ENCODE data around the gene TSPAN18.

TSPAN18 gene

DNA sequence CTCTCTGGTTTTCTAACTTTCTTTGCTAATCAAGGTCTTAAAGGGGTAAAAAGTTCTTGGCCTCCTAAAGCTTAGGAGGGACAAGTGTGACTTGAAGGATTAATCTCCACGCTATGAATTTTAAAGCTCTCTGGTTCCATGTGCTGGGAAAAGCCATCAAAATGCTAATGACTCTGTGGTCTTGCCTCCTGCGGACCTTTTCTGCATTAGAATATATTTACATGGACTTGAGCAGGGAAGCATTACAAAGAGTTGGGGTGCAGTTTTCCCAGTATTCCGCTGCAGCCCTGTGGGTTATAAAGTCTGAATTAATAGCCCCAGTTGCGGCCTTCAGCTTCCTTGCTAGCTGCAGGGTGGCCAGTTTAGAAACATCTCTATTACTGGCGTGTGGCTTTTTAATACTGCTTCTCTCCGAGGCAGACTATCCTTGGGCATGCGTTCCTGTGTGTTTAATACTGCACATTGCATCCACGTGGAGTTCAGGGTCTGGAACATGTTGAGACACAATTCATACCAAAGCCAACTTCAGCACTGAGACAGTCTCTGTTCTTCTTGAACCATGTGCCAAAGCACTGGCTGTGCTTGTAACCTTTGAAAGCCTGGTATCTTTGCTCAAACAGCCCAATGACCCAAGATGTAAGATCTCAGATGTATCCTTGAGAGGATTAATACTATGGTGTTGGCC lies 27.3 kb downstream of the TSPAN18 start:
- Histone ChIP-seq H3K9me3 (ENCODE audit: low read length) (no peaks in the 10 kb centered on the region), H2AFZ (ENCODE audit: low read length) (no peak overlapping the region), H3K4me2 (ENCODE audit: low read length) (no peak overlapping the region), H3K36me3 (ENCODE audit: insufficient read depth, low read length) (no peaks in the 10 kb centered on the region), H3F3A (ENCODE audit: insufficient read depth, low read length) (no peaks in the 10 kb centered on the region), H3K4me1 (ENCODE audit: insufficient read depth, low read length, severe bottlenecking) (no peaks in the 10 kb centered on the region), H4K20me1 (ENCODE audit: insufficient read depth, low read length) (no peaks in the 10 kb centered on the region), H3K27me3 (ENCODE audit: insufficient read depth, low read length) (no peaks in the 10 kb centered on the region; the same call in 1 of the 2 replicates), H3K79me2 (ENCODE audit: insufficient read depth, low read length) (no peaks in the 10 kb centered on the region), H3K9me2 (ENCODE audit: low read depth, low read length) (no peaks in the 10 kb centered on the region), H3K9ac (ENCODE audit: low read length) (no peak overlapping the region), H3K27ac (ENCODE audit: low read depth, low read length, poor library complexity, severe bottlenecking) (no peak overlapping the region), H3K4me3 (ENCODE audit: low read depth, low read length, poor library complexity, severe bottlenecking) (no peak overlapping the region)
- no peak for TF ChIP-seq EZH2 (IDR thresholded peaks at IDR 0.05; ENCODE audit: borderline replicate concordance, low read length)
- TF ChIP-seq, protein P1, sequence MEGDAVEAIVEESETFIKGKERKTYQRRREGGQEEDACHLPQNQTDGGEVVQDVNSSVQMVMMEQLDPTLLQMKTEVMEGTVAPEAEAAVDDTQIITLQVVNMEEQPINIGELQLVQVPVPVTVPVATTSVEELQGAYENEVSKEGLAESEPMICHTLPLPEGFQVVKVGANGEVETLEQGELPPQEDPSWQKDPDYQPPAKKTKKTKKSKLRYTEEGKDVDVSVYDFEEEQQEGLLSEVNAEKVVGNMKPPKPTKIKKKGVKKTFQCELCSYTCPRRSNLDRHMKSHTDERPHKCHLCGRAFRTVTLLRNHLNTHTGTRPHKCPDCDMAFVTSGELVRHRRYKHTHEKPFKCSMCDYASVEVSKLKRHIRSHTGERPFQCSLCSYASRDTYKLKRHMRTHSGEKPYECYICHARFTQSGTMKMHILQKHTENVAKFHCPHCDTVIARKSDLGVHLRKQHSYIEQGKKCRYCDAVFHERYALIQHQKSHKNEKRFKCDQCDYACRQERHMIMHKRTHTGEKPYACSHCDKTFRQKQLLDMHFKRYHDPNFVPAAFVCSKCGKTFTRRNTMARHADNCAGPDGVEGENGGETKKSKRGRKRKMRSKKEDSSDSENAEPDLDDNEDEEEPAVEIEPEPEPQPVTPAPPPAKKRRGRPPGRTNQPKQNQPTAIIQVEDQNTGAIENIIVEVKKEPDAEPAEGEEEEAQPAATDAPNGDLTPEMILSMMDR (IDR thresholded peaks at IDR 0.05; ENCODE audit: low read length) = no peak

GRCh38 chr11:44754876-44755555 lies 28.3 kb downstream of the TSPAN18 start:
- no peak overlapping the region for H3K4me3 ChIP-seq (ENCODE audit: low read depth, low read length, poor library complexity, severe bottlenecking)
- H3K4me2 ChIP-seq (ENCODE audit: low read length) = no peak overlapping the region
- H3K79me2 ChIP-seq (ENCODE audit: insufficient read depth, low read length) = no peaks in the 10 kb centered on the region
- no peaks in the 10 kb centered on the region for H3F3A ChIP-seq (ENCODE audit: insufficient read depth, low read length)
- TF ChIP-seq, protein P1 (IDR thresholded peaks at IDR 0.05; ENCODE audit: low read length) = no peak
- TF ChIP-seq EZH2 (IDR thresholded peaks at IDR 0.05; ENCODE audit: borderline replicate concordance, low read length) = no peak
- H3K9me3 ChIP-seq (ENCODE audit: low read length) = no peaks in the 10 kb centered on the region
- no peak overlapping the region for H3K27ac ChIP-seq (ENCODE audit: low read depth, low read length, poor library complexity, severe bottlenecking)
- H3K36me3 ChIP-seq (ENCODE audit: insufficient read depth, low read length) = no peaks in the 10 kb centered on the region
- no peaks in the 10 kb centered on the region for H3K9me2 ChIP-seq (ENCODE audit: low read depth, low read length)
- H4K20me1 ChIP-seq (ENCODE audit: insufficient read depth, low read length) = no peaks in the 10 kb centered on the region
- H3K4me1 ChIP-seq (ENCODE audit: insufficient read depth, low read length, severe bottlenecking) = no peaks in the 10 kb centered on the region
- H2AFZ ChIP-seq (ENCODE audit: low read length) = no peak overlapping the region
- no peak overlapping the region for H3K9ac ChIP-seq (ENCODE audit: low read length)
- no peaks in the 10 kb centered on the region; the same call in 1 of the 2 replicates for H3K27me3 ChIP-seq (ENCODE audit: insufficient read depth, low read length)

GRCh38 chr11:44755556-44756523 lies 29.1 kb downstream of the TSPAN18 start:
- Histone ChIP-seq H3K36me3 (ENCODE audit: insufficient read depth, low read length) (no peaks in the 10 kb centered on the region), H3K9ac (ENCODE audit: low read length) (no peak overlapping the region), H3F3A (ENCODE audit: insufficient read depth, low read length) (no peaks in the 10 kb centered on the region), H3K4me1 (ENCODE audit: insufficient read depth, low read length, severe bottlenecking) (no peaks in the 10 kb centered on the region), H3K4me2 (ENCODE audit: low read length) (no peak overlapping the region), H3K9me3 (ENCODE audit: low read length) (no peaks in the 10 kb centered on the region), H4K20me1 (ENCODE audit: insufficient read depth, low read length) (no peaks in the 10 kb centered on the region), H2AFZ (ENCODE audit: low read length) (no peak overlapping the region), H3K27me3 (ENCODE audit: insufficient read depth, low read length) (no peaks in the 10 kb centered on the region; the same call in 1 of the 2 replicates), H3K4me3 (ENCODE audit: low read depth, low read length, poor library complexity, severe bottlenecking) (no peak overlapping the region), H3K27ac (ENCODE audit: low read depth, low read length, poor library complexity, severe bottlenecking) (no peak overlapping the region), H3K79me2 (ENCODE audit: insufficient read depth, low read length) (no peaks in the 10 kb centered on the region), H3K9me2 (ENCODE audit: low read depth, low read length) (no peaks in the 10 kb centered on the region)
- TF ChIP-seq, protein P1 (IDR thresholded peaks at IDR 0.05; ENCODE audit: low read length) = no peak
- TF ChIP-seq EZH2 (IDR thresholded peaks at IDR 0.05; ENCODE audit: borderline replicate concordance, low read length) = no peak

Data from OCI-LY1 (cell line).